NCI-H1930 (cell line): ENCODE measurements around the gene NR3C1.

ENCODE experiments used
- DNase-seq, 2 experiments: peaks; one replicate each; lab custom pipeline; 2025; lab: John Stamatoyannopoulos, UW

The NR3C1 gene

DNA sequence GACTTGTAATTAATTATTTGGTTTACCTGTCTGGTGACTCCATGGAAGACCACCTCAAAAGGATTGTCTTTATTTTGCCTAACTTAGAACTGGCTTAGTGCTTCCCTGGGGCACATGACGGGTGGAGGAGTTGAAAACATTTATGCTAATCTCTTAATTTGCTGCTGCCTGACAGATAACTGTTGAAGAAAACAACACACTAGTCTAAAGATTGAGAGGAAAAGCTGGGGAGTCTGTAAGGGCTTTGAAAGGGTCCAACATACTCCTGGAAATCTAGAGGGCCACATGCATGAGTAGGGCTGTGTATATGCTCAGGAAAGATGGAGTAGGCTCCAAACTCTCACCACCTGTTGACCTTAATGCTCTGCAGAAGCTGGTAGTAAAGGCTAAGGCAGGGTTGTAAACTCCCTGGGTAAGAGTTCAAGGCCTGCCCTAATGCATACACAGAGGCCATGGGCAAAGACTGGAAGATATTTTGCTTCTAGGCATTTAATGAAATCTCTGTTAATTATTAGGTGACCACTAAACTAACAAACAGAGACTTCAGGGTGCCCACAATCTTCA, 40.7 kb downstream of the NR3C1 start:
- no peak for DNase-seq

DNA sequence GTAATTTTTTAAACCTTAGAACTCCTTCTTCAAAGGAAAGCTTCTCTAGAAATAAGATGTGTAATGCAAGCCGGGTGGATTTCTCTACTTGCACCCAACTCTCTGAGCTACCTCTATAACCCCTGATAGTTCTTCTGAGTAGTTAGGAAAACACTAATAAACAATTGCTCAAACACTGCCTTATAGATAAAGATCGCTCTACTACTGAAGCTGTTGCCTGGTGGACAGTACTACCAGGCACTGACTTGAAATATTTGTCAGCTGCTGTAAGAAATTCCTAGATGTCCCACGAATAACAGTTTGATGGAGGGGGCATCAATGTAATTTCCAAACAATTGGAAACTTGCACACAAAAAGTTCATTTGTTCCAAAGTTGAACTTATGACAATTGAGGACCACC, 42.0 kb downstream of the NR3C1 start:
- DNase-seq, result no peak

GRCh38 chr5:143360755-143361154, 42.7 kb downstream of the NR3C1 start:
- DNase-seq, result no peak

GRCh38 chr5:143359869-143360268, 43.6 kb downstream of the NR3C1 start:
- no peak for DNase-seq

DNA sequence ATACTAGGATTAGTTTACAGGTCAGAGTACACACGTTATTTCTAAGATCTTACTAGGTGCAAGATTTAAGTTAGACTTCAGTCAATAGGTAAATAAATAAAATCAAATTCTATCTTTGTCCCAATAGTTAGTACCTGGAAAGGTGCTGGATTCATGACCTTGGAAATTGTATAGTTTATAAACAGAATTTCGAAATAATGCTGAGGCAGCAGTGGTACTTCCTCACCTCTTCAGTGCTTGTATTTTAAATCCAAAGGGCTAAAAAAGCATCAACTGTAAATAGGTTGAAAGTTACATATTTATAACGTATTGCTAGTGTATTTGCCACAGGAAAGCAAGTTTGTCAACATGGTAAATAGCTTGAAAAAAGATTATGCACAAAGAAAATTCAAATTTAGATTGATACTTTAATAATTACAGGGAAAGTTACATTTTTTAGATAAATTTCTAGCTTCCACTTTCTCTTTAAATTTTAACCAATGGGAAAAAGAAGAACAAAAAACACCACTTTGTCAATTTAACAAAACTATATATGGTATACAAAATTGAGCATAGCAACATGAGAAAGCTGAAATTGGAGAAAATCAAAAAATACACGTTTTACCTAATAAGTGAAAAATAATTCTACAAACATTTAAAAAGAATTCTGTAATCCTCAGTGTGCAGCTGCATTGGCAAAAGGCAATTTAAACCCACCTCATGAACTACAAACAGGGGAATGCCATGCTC, 46.5 kb downstream of the NR3C1 start:
- no peak for DNase-seq

DNA sequence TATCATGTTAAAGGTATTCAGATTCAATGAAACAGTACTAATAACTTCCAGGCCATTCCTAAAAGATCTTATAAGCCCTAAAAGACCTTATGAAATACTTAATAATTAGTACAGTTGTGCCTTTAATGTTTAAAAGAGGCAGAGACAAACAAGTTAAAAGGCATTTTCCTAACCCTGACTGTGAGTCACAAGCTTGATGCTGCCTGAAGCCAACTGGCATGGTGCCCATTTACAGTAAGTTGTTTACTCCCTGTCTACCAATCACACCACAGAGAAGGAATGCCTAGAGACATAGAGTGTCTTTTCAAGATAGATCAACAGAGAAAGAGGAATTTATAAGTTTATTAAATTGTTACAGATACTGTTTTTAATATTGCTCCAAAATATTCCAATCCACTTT, 47.8 kb downstream of the NR3C1 start:
- no peak for DNase-seq

- no peak for DNase-seq
Measured at GRCh38 chr5:143354025-143354424, 49.5 kb downstream of the NR3C1 start.

DNA sequence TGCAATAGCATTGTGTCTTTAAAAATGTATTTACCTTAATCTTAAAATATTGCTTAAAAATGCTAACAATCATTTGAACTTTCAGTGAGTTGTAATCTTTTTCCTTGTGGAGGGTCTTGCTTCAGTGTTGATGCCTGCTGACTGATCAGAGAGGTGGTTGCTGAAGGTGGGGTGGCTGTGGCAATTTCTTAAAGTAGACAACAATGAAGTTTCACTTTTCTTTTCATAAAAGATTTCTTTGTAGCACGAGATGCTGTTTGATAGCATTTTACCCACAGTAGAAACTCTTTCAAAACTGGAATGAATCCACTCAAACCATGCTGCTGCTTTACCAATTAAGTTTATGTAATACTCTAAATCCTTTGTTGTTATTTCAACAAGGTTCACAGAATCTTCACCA, 50.8 kb downstream of the NR3C1 start:
- DNase-seq, result no peak

DNA sequence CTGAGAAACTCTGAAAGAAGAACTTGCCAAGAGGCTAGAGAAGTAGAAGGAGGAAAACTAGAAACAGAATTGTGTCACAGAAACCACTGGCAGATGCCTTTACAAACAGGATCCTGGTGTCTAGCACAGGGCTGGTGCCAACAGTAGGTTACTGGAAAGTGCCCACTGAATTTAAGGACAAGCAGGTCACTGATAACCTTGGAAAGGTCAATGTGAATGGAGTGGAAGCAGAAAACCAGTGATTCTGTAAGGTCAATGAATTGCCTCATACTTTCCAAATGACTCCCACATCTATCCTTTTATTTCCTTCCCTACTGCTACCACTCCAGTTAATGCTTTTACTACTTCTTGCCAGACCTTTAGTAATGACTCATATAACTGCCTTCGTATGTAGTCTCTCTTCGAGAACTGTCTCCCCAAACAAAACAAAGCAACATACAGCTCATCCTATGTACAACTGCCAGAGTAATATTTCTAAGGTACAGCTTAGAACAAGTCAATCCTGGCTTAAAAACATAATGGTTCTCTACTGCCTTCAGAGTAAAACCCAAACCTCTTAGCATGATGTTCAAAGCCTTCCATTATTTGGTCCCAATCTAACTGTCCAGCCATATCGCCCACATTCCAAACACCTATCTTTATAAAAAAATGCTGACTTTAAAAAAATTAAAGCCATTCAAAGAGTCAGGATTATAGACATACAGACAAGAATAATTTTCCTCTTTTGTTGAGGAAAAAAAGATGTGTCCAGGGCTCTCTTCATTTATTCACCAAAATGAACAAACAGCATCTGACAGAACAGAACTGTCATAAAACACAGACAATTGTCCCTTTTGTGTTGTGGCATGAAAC, 52.5 kb downstream of the NR3C1 start:
- no peak for DNase-seq

DNA sequence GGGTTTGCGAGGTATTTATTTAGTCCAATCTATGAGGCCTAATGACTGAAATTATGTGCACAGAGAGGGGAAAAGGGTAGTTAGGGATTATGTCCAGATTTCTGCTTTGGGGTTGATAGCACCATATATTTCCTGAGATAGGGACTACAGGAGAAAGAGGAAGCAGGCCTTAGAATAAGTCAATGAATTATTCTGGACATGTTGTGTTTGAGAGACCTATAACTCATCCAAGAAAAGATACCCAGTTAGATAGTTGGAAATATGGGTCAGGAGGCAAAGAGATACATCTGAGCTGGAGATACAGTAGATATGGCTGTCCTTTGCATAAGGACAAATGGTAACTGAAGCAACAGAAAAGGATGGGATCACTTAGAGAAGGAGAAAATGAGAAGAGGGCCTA, 53.1 kb downstream of the NR3C1 start:
- no peak for DNase-seq

- DNase-seq, result no peak
Measured at GRCh38 chr5:143349177-143349576, 54.3 kb downstream of the NR3C1 start.

DNA sequence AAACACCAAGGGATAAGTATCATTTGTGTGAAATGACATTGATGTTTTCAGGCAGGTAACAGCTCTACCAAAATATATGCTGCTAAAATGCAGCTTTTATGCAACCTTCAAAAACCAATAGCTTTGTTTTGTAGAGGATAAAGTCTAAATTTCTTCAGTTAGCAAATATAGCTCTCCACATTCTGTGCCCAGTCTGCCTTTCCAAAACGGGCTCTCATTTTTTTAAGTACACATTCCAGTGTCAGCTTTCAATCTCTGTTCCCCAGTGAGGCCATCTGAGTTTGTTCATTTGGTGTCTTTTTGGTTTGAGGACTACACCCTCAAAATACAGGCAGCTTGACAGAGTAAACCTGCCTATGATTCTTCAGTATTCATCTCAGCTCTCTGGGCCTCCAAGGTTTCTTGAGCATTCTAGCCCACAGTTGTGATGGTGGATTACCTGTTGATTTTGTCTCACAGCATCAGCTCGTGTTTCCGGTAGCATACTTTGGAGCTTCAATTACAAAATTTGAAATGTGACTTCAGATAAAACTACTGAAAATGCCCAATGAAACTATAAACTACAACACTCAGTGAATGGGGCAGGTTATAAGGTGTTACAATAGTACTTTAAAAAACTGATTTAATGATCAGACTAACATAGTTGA, 55.7 kb downstream of the NR3C1 start:
- no peak for DNase-seq

GRCh38 chr5:143347046-143347445, 56.4 kb downstream of the NR3C1 start:
- no peak for DNase-seq

DNA sequence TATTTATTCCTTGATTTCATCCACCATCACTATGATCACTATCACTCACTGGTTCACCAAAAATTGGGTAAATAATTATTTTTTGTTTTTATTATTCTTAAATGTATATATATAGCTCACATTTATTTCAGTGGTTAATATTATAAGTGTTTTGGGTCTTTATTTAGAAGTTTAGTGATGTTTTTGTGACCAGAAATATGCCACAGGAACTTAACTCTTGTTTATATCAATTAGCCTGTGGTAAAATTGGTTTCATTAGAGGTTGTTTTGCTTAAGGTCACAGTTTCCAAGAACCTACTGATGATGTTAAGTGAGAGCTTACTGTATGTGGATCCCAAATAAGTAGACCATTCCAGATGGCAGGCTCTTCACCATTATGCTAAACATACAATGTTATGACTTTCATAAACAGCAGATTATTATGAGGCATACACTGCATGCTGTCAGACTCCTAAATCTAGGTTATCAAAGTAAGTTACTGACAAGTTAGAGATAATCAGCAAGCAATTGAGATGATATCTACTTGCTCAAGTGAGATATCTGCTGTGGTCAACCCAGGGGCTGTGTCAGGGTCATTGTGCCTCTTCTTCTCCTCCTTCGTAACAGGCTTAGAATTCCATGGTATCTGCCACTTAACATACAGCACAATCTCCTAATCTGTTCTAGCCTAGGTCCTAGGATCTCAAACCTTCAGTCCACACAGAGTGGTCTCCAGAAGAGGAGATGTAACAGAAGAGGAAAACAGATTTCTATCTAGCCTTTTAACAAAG, 57.6 kb downstream of the NR3C1 start:
- DNase-seq, result no peak

GRCh38 chr5:143343042-143343441, 60.4 kb downstream of the NR3C1 start:
- DNase-seq, result no peak

- DNase-seq, result no peak
Measured at GRCh38 chr5:143342607-143343006, 60.9 kb downstream of the NR3C1 start.

GRCh38 chr5:143341807-143342570, 61.5 kb downstream of the NR3C1 start:
- DNase-seq, result no peak

GRCh38 chr5:143340891-143341685, 62.4 kb downstream of the NR3C1 start:
- no peak for DNase-seq

DNA sequence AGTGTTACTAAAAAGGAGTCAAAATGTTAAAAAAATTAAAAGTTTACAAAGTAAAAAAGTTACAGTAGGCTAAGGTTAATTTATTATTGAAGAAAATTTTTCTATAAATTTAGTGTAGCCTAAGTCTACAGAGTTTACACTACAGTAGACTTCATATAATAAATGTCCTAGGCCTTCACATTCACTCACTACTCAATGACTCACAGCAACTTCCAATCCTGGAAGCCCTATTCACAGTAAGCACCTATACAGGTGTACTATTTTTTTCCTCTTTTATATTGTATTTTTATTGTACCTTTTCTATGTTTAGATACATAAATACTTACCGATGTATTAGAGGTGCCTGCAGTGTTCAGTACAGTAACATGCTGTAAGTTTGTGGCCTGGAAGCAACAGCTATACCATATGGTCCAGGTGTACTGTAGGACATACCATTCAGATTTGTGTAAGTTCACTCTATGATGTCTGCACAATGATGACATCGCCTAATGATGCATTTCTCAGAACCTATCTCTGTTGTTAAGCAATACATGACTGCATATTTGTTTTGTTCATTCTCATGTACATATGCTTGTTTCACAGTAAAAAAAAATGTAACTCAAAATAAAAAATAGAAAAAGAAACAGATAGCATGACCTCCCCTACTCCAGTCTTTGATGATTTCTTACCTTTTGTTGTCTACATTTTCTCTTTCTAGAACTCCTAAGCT, 64.7 kb downstream of the NR3C1 start:
- no peak for DNase-seq

DNA sequence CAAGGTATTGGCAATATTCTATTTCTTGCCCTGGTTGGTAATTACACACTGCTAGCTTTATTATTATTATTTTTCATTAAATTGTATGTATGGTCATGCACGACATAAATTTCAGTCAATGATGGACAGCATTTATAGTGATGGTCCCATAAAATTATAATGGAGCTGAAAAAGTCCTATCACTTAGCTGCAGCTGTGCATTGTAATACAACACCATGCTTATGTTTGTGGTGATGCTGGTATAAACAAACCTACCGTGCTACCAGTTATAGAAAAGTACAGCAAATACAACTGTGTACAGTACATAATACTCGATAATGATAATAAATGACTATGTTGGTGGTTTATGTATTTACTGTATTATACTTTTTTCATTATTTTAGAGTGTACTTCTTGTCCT, 65.5 kb downstream of the NR3C1 start:
- peak; percentile 59 to 72 for DNase-seq
